K562 (cell line): ENCODE measurements around the gene ALDOB. TPM values are rescaled to one million over a fixed set of nuclear protein-coding genes. Genes with fewer than 3 reads are reported as not detected.

Source experiments
- FOXJ3 ChIP-seq: sonication (generic); formaldehyde crosslinking; IDR thresholded peaks from 2 replicates; pipeline ENCODE4 v1.4.0; 2020; ENCODE audit warnings: mild to moderate bottlenecking, missing genetic modification reagents
- JUN ChIP-seq, 2 experiments: sonication (generic) in 1 of 2; formaldehyde crosslinking in 1 of 2; IDR thresholded peaks; 2 replicates each; pipeline versions ENCODE4 v1.6.1 to v1.8.0; 2012 to 2022; ENCODE audit warnings: borderline replicate concordance in 2 of 2, mild to moderate bottlenecking in 2 of 2, improper control_type of control experiment in 1 of 2, low read depth in 1 of 2, low read length in 1 of 2, missing genetic modification reagents in 1 of 2
- MAFF ChIP-seq: IDR thresholded peaks from 2 replicates; pipeline ENCODE4 v1.6.1; 2012; ENCODE audit warnings: low read length, improper control_type of control experiment
- MCM3 ChIP-seq: fragments of 450-650 bp; IDR thresholded peaks from 2 replicates; pipeline ENCODE4 v1.6.1; 2016
- MGA ChIP-seq: fragments of 450-650 bp; IDR thresholded peaks from 2 replicates; pipeline ENCODE4 v1.6.1; 2016; ENCODE audit warnings: mild to moderate bottlenecking, moderate library complexity
- polyA plus RNA-seq, 8 experiments: library from polyadenylated mRNA; depleted of rRNA in 4 of 8; stranded (reverse) in 5 of 8; unstranded in 3 of 8; fragments of >200 nt; fragmentation: Nextera tagmentation in 2 of 8; fragmentation: Illumina TruSeq in 1 of 8; extraction: Ambion mirVana in 2 of 8; extraction: Trizol in 1 of 8; gene quantifications; 2 replicates each; pipeline versions ENCODE4 v1.2.1 to v1.2.3, GENCODE V29; 2011 to 2014; ENCODE audit warnings: inconsistent platforms in 1 of 8, missing spikeins in 1 of 8
- total RNA-seq, 7 experiments: library from RNA; depleted of rRNA in 6 of 7; stranded (reverse); fragments of >200 nt in 6 of 7; fragmentation: Illumina TruSeq in 2 of 7; extraction: Trizol in 2 of 7; gene quantifications; 2 replicates each; pipeline versions ENCODE4 v1.2.1 to v1.2.3, GENCODE V29; 2011 to 2021; ENCODE audit warnings: low replicate concordance in 1 of 7
- TF ChIP-seq, protein P1 (sequence below): fragments of 450-650 bp; conservative IDR thresholded peaks from 2 replicates; pipeline ENCODE4 v1.6.1; 2016; ENCODE audit warnings: missing genetic modification characterization, low read depth, mild to moderate bottlenecking, control low read depth, missing compliant biosample characterization

Gene ALDOB
- total and polyA plus RNA-seq, 9 of the 15 experiments (the other 6 are each of a cell fraction or from before 2014, with no cell fraction given), result 0.80 TPM; not detected in 8

- no peak for TF ChIP-seq MGA
- TF ChIP-seq MAFF, result no peak
- TF ChIP-seq, protein P1, sequence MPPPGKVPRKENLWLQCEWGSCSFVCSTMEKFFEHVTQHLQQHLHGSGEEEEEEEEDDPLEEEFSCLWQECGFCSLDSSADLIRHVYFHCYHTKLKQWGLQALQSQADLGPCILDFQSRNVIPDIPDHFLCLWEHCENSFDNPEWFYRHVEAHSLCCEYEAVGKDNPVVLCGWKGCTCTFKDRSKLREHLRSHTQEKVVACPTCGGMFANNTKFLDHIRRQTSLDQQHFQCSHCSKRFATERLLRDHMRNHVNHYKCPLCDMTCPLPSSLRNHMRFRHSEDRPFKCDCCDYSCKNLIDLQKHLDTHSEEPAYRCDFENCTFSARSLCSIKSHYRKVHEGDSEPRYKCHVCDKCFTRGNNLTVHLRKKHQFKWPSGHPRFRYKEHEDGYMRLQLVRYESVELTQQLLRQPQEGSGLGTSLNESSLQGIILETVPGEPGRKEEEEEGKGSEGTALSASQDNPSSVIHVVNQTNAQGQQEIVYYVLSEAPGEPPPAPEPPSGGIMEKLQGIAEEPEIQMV (tag), result no peak
- no peak for TF ChIP-seq MCM3
- no peak for TF ChIP-seq JUN (IDR thresholded peaks at IDR 0.05; ENCODE audit: borderline replicate concordance, low read depth, low read length)
- no peak for TF ChIP-seq JUN (CRISPR knock-in tag; IDR thresholded peaks at IDR 0.05; ENCODE audit: borderline replicate concordance)
- TF ChIP-seq FOXJ3 (CRISPR knock-in tag), result no peak
Measured at GRCh38 chr9:101372327-101373118, 63.1 kb downstream of the ALDOB start (continued).
